HG03064 (cell line): ENCODE results near the gene GRIK4.

ENCODE experiments used
- ATAC-seq: cut with Tn5 transposase; IDR thresholded peaks from one replicate; pipeline ENCODE4 v1.9.1; 2021; ENCODE audit warnings: low read depth; ENCODE audit not compliant: unreplicated experiment

The GRIK4 gene

DNA sequence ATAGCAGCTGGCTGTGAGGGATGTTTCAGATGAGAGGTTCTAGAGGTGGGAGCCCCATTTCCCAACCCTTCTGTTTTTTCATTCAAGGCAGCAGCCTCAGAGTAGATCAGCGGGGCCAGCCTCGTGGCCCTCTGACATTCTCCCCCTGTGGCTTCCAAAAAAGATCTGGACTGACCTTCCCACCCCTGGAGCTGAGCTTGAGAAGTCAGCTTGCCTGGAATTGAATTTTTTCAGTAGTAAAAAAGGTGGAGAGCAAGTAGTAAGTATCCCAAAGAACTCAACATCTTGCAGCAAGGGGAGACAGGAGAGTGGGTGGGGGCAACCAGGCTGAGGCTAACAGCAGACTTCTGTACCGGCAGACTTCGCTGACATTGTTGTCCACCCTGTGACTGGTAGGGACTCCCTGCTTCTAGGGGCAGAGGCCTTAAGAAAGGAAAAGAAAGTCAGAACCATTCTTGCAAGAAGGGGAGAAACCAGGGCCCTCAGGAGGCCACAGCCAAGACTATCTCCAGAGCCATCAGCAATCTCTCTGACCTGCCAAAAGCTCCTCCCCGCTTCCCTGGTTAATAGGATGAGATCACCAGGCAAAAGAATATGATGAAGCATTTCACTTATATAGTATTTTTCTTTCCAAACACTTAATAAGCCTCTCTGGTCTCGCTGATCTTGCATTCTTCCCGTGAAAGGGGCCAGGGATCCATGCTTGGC, 2.0 kb upstream of the GRIK4 start:
- ATAC-seq = no peak

DNA sequence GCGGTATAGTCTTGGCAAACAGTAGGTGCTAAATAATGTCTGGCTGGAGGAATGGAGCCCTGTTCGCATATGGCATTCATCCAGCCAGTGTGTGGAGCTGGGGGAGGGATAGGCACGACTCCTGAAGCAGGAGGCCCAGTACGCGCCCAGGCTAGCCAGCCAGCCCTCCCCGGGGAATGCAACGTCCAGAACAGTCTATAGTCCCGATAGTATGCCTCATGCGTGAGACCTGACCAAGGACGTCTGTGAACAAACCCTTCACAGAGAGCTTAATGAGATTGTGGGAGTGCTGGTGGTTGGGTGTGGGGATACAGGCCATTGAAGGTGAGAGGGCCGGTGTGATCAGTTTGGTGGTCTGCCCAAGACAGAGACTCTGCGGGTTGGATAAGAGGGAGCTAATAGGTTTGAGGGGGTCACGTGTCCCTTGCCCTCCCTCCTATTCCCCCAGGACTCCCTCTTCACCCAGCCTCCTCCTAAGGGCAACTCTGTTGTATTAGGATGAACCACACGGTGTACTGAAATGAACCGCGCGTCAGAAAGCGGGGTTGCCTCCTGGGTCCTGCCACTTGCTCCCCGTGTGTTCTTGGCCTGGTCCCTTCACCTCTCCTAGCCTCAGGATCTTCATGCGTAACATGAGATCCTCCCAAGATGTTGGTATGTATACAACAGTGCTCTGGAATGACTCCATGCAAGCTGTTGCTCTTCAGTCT, 987 bp upstream of the GRIK4 start:
- no peak for ATAC-seq

DNA sequence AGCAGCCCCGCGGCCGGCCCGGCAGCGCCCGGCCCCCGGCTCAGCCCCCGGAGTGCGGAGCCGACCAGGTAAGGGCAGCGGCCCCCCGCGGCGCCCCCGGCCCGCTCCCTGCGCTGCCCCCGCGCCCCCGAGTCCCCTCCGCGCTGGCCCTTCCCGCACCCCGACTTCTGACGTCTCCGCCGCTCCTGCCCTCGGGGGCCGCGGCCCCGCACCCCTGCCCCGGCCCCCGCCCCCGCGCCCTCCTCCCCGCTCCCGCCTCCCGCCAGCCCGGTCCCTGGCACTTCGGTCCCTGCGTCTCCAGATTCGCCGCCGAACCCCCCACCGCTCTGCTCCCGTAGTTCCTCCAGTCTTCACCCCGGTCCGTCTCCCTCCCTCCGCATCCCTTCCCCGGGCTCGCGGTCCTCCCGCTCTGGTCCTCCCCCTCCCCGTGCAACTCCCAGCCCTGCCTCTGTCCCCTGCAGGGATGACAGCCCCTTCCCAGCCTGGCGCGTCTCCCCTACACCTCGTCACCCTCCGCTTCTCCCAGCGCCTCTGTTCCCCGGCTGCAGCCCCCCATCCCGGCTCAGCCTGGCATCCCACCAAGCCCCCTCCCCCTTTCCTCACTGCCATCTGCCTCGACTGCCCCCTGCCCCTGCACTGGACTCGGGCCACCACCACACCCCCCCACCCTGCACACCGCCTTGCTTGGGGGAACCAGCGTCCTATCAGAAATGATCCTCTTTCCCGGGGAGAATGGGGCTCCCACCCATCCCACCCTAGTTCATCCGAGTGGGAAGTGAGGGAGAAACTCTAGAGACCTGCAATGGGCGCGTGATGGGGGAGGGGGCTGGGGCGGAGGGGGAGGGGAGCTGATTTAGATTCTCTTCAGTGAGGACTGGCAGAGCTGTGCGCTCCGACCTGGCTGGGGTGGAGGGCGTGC, 531 bp downstream of the GRIK4 start:
- no peak for ATAC-seq

DNA sequence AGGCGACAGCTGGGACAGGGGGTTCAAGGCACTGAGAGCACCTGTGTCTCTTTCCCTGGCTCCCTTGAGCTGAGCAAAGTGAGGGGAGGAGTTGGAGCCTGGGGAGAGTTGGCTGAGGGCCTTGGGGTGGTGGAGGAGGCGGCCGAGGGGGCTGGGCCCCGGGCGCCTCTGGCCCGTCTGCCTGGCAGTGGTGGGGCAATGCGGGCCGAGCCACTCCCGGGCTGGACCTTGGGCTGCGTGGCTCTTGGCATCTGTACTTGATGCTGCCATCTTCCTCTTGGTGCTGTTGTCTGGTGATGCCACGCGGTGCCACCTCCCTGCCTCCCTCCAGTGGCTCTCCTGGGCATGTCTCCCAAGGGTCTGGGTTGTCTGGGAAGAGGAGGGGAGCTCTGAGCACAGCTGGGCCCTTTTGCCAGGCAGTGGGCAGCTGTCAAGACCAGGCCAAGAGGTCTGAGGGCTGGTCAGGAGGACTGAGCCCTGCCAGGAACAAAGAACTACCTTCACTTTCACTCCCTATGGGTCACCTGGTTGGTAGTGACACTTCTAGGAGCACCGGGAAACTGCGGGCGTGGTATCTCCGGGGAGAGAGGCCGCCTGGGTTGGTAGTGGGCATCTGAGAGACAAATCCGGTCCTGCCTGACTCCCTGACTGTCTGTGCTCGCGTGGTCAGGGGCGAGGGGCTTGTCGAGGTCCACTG, 1.3 kb downstream of the GRIK4 start:
- no peak for ATAC-seq

DNA sequence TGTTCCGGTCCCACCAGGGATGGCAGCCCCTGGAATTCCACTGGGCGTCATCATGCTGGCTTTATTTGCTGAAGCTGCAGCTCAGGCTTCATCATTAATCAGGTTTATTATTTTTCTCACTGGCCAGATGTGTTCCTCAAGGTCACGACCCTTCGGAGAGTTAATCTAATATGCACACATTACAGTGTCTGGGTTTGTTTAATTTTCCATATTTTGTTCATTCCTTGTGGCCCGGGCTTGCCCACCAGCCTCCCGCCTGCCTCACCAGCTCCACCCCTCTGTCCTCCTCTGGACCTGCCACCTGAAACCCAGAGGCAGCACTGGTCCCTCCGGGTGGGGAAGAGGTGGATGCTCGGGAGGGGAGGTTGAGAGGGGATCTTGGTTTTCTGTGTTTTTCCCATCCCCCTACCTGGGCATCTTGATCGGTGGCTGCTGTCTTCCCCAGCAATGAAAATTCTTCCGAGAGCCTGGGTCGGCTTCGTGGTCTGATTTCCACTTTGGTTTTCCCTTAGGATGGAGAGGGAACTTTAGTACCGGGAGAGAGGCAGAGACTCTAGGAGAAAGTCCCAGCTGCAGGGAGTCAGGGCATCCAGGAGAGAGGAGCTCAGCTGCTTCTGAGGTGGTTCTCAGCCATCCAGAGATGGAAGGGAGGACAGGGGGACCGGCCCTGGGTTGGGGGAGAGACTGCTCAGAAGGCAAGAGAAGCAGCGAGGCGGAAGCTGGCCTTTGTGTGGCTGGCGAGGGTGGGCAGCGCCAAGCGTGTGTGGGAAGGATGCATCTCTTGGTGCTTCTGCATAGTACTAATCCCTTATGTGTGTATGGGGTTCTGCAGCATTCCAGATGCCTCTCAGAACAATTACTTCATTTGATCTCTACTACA, 2.1 kb downstream of the GRIK4 start:
- no peak for ATAC-seq

DNA sequence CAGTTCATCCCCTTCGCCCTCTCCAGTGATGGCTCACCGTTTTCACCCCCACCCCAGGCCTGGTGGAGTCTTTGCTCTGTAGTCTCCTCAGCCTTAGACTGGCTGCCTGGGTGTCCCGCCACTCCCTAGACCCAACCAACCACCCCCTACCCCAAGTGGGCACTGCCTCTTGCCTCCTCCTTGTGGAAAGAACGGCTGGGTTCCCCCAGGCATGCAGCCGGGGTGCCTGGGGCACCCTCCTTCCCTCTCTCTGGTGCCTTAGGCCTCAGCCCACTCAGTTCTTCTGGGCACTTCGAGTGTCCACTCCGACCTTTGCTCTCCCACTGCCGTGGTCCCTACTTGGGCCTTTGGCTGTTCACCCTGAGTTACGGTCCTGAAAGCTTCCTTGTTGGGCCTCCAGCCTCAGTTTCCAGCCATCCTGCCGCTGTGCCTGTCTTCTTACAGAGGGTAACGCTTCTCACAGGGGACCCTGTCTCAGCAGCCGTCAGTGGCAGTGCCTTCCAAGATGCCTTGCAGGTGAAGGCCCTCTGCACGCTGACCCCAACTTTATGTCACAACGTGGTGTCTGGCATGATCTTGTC, 3.1 kb downstream of the GRIK4 start:
- ATAC-seq = no peak

DNA sequence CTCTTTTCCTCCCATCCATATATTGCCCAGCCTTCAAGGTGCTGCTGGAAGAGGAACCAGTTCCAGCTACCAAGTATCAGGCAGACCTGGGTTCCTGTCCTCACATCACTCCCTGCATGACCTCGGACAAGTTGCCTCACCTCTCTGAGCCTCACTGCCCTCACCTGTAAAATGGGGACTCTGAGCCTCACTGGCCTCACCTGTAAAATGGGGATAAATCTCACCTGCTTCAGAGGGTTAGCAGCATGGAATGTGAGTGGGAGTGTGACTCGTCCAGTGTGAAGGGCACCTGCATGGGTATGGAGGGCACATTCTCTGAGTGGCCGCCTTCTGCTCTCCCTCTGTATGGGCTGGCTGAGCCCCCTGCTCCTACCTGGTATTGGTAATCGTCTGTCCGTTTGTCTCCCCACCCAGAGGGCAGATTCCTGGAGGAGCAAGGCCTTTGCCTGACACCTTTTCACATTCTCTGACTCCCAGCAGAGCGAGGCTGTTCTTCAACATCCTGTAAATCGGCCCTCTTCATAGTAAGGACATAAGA, 3.7 kb downstream of the GRIK4 start:
- no peak for ATAC-seq

DNA sequence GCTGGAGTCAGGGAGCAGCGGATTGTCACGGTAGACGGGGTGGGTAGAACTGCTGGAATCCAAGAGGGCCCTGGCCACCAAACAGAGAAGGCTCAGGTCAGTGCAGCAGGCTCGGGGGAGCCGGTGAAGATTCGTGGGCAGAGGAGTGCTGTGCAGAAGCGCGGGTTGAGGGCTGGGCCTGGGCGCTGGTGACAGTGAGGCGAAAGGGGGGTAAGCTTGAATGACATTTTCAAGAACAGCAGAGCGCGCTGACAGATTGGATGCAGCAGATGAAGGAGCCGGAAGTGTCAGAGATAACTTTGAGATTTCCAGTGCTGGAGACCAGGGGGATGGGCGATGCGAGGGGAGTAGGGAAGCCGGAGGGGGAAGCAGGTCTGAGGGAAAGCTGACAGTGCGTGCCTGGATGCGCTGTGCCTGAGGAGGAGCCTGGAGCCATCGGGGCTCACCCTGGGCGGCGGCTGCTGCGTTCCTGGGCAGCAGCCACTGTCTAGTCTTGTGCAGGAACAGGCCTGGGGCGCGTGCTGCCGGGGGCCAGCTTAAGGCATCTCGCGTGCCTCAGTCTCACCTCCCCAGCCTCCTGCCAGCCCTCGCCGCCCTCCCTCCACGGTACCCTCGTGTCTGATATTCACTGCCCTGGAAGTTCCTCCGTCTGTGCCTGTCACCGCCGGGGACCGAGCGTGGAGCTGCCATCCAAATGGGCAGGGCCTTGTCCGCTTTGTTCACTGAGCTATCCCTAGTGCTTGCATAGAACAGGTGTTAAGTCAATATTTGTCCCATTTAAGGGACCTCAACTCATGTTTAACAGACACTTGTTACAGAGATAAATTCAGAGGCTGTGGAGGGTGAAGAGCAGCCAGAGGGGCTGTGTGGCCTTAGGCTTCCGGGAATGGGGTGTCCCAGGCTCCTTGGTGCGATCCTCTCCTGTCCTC, 5.2 kb downstream of the GRIK4 start:
- ATAC-seq = no peak

DNA sequence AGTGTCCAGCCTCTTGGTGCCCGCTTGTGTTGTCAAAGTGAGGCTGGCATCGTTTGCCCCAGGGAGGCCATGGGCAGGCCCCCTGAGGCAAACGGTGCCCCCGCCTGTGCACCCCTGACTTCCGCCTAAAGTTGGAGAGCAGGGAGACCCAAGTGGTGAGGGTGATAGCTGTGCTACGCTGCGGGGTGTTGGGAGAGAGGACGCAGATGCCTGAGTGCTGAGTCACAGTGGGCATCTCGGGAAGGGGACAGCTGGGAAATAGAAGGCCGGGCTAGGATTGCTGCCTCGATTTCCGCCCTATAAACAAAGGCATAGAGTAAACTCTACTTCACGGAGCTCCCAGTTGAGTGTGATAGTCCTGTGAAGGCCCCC, 5.8 kb downstream of the GRIK4 start:
- no peak for ATAC-seq

DNA sequence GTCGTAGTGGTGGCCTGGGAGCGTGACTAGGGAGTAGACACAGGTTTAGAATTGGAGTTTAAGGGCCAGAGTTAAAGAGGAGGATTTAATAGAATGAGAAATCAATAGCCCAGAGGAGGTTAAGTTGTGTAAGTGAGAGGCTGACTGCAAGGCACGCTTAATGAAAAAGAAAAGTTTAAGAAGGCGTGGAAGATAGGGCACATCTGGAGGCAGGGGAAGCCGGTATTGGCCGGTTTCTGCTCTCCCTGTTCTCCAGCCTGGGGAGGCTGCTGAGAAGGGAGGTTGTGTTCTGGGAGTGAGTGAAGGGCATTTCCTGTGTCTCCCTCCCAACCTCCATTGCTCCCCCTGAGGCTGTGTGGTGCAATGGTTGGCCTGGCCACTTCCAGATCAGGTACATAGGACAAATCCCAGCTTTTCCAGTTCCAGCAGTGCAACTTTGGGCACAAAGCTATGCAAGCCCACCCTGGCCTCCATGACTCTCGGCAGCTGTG, 6.3 kb downstream of the GRIK4 start:
- no peak for ATAC-seq

DNA sequence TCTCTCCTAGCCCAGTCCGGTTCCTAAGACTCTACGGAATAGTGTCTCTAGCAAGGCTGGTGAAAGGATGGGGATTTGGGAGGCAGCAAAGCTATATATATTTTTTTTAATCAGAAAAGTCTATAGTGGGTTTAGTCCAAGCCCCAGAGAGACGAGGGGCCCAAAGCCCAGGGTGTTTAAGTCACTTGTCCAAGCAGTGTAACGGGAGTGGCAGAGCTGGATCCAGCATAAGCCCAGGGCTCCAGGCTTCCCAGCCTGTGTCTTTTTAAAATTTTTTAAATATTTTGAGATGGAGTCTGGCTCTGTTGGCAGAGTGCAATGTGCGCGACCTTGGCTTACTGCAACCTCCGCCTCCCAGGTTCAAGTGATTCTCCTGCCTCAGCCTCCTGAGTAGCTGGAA, 6.8 kb downstream of the GRIK4 start:
- no peak for ATAC-seq

DNA sequence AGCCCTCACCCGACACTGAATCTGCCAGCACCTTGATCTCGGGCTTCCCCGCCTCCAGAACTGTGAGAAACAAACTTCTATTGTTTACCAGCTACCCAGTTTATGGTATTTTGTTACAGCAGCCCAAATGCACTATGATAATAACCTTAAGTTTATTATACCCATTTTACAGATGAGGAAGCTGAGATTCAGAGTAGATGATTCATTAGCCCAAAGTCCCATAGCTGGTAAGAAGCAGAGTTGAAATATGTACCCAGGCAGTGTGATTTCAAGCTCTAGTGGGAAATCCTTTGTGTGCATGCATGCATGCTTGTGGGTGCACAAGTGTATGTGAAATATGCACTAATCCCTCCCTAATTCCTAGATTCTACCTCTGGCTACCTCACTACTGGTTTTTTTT, 7.9 kb downstream of the GRIK4 start:
- no peak for ATAC-seq

DNA sequence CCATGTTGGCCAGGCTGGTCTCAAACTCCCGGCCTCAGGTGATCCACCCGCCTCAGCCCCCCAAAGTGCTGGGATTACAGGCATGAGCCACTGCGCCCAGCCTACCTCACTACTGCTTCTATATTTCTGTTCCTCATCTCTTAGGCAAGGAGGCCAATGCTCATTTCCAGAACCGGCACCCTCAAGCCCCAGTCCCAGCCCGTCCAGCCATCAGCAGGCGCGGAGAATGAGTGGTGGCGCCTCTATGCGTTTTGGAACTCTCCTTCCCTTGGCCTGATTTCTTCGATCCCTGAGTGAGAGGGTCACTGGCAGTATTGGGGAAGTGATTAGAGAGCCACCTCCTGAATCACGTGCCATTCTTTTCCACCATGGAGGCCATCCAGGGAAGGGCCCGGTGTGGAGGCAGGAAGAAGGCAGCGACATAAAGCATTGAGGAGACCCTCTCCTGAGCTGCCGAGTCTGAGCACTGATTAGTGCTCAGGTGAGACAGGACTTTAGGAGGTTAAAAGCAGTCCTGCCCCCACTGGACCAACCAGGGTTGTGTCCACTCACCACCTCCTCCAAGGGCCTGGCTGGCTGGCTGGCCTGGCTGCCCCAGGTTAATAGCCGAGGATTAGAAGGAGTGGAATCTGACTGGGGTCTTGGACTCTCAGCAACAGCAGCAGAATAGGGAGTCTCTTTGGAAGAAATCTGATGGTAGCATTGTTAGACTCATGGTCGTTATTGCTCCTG, 8.7 kb downstream of the GRIK4 start:
- ATAC-seq = no peak

DNA sequence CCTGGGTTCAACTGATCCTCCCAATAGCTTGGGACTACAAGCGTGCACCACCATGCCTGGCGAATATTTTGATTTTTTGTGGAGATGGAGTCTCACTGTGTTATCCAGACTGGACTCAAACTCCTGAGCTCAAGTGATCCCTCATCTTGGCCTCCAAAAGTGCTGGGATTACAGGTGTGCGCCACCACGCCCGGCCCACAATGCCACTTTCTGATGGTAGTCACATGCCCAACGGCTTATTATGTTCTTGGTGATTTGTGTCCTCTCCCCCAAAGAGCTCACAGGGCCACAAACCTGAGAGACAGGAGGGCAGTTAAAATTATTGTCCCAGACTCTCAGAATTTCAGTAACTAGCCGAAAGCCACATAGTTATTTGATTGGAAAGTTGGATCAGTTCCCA, 9.6 kb downstream of the GRIK4 start:
- ATAC-seq = no peak

DNA sequence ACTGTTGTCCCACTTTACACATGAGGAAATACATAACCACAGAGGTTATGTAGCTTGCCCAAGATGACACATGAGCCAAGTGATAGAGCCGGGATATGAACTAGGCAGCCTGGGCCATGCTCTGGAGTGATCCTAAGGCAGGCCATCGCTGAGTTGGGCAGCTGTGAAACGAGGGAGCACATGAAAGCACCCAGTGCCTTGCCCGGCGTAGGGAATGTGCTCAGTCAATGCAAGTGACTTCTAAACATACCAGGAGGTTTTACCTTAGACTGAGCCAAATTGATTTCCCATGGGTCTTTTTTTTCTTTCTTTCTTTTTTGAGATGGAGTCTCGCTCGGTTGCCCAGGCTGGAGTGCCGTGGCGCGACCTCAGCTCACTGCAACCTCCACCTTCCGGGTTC, 10.5 kb downstream of the GRIK4 start:
- ATAC-seq = no peak

DNA sequence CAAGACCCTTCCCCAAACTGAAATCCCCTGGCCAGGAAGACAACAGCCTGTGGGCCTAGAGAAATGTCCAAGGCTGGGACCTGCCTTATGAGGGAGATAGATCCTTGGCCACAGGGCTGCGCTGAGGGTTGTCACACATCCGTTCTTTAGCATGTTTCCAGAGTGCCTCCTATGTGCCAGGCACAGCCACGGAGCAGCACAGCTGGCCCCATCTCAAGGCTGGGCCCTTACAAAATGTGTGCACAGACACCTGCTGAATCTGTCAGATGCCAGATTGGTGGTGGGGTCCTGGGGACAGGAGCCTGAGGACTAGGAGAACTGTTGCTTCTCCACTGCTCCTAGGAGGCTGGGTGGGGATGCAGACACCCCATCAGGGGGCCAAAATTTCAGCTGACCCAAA, 11.2 kb downstream of the GRIK4 start:
- no peak for ATAC-seq

DNA sequence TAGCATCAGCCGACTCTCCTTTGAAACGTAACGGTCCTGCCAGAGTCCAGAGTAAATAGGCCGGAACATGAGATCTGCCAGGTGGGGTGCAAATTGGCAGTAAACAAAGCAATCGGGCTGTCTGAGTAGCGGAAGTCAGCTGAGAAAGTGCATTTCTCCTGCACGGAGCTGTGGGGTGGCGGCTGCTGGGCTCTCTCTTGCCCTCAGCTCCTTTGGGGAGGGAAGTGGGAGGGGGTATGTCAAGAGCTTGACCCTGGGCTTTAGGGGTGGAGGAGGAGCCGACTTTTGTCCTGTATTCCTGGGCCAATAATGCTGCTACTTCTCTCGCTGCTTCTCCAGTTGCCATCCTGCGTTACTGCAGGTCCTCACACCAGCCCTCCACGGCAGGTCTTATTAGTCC, 11.6 kb downstream of the GRIK4 start:
- no peak for ATAC-seq
